HG03565 (cell line): ENCODE results near the gene C1orf50.
"Not testable (repeated sequence)": the region's sequence is repeated elsewhere in the genome, so short reads cannot be mapped to it uniquely, and the experiment has no call there.

ENCODE experiments used
- ATAC-seq: cut with Tn5 transposase; IDR thresholded peaks from one replicate; pipeline ENCODE4 v1.9.1; 2021; ENCODE audit warnings: mild to moderate bottlenecking, moderate library complexity; ENCODE audit not compliant: unreplicated experiment

Gene C1orf50

GRCh38 chr1:42766741-42767509 lies at the start of gene C1orf50, which contains the start of gene P3H1:
Gene C1orf50, plus strand, starts transcription at chr1:42767249. Its CDS starts 63 bp downstream, at chr1:42767312.
Gene P3H1, minus strand, starts transcription at chr1:42767028. Its CDS starts 57 bp downstream, at chr1:42766971.
- ATAC-seq: peak; percentile 82

- ATAC-seq: no peak
These were observed 46.2 kb upstream of the C1orf50 start for GRCh38 chr1:42720868-42721267.

- no peak for ATAC-seq
These were observed 45.1 kb upstream of the C1orf50 start for GRCh38 chr1:42721926-42722325.

DNA sequence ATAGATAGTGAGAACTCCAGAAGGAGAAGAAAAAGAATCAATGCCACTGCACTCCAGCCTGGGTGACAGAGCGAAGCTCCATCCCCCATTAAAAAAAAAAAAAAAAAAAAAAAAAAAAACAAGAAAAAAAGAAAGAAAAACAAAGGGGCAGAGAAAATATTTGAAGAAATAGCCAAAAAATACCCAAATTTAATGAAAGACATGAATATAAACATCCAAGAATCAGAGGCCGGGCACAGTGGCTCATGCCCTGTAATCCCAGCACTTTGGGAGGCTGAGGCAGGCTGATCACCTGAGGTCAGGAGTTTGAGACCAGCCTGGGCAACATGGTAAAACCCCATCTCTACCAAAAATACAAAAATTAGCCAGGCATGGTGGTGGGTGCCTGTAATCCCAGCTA lies 44.6 kb upstream of the C1orf50 start:
- not testable (repeated sequence) for ATAC-seq

DNA sequence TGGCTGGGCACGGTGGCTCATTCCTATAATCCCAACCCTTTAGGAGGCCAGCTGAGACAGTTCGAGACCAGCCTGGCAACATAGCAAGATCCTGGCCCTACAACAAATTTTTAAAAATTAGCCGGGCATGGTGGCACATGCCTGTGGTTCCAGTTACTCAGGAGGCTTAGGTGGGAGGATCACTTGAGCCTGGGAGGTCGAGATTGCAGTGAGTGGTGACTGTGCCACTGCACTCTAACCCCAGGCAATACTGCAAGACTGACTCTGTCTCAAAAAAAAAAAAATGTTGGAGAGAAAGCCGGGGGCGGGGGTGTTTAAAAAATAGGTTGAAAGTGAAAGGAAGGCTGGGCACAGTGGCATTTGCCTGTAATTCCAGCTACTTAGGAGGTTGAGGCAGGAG lies 43.5 kb upstream of the C1orf50 start:
- ATAC-seq: no peak

DNA sequence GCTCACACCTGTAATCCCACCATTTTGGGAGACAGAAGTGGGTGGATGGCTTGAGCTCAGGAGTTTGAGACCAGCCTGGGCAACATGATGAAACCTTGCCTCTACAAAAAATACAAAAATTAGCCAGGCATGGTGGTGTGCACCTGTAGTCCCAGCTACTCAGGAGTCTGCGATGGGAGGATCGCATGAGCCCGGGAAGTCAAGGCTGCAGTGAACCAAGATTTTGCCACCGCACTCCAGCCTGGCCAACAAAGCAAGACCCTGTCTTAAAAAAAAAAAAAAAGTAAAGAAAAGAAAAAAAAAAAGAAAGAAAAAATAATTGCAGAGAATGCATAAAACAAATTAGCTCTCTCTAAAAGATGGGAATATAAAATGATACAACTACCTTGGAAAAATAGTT lies 41.2 kb upstream of the C1orf50 start:
- not testable (repeated sequence) for ATAC-seq

DNA sequence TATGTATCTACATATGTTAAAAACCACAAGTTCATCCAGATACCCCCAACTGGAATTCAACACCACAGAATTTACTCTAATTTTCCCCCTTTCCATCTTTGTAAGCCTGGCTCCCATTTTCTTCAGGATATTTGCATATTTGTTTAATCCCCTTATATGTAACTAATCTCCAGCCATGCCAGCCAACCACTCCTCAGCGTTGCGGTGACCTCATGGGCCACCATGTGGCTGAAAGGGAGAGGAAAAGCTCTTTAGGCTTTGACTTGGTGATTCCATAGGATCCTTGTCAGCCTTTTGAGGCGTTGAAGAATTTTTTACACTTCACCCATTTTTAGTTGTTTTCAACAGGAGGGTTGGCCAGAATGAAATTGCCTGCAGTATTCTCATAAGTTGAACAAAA lies 37.0 kb upstream of the C1orf50 start:
- no peak for ATAC-seq

DNA sequence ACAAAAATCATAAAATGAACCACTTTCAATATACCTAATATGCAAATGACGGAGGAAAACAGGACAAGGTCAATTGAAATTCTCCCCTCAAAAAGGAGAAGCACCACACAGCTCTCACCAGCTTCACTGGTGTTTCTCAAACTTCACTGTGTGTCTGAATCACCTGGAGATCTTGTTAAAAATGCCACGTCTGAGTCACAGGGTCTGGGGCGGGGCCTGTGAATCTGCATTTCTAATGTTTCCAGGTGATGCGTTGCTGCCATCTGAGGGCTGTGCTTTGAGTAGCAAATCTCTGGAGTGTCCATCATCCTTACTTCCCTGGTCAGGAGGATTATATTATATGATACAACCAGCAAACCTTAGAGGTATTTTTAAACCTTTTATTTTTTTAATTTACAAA lies 36.1 kb upstream of the C1orf50 start:
- ATAC-seq: no peak

- no peak for ATAC-seq
These were observed 35.5 kb upstream of the C1orf50 start for GRCh38 chr1:42731585-42731984.

DNA sequence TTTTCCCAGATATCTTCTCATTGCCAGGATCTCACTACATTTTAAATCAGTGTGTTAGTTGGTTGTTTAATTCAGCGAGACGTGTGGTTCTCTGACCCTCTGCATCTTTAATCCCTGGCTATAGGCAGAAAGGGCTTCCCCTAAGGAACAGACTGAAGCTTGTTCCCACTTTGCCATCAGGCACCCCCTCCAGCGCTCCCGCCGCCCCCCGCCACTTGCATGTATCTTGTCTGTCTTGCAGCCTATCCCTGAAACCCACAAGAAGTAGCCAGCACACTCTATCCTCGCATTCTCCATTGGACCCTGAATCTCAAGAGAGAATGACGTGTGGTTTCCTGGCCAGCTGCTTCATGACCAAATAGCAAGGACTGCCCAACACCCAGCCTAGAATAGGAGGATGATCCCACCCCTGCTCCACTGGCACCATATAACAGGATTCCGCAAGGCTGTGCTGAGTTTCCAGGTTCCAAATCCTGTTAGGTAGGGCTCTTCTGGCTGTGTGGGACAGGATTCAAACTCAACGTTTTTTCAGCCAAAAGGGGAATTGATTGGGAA lies 34.8 kb upstream of the C1orf50 start:
- ATAC-seq: no peak

- no peak for ATAC-seq
These were observed 33.4 kb upstream of the C1orf50 start for GRCh38 chr1:42733415-42734200.

GRCh38 chr1:42734201-42735035 lies 32.6 kb upstream of the C1orf50 start:
- no peak for ATAC-seq

DNA sequence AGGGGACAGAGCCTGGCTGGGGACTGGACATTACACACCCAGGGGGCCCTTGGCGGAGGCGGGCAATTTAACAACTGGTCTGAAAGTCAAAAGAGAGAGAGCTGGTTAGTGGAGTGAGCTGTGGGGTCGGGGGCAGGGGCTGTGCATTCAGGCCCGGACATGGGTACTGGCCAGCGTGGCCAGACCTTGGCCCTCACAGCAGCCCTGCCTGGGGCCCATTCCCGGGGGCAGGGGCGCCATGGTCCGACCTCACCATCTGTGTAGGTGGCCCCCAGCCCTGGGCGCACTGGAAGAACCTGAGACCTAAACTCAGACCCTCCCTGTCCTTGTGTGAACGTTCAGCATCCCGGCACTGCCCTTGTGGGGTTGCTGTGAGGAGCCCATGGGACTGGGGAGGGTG lies 32.0 kb upstream of the C1orf50 start:
- ATAC-seq: no peak

DNA sequence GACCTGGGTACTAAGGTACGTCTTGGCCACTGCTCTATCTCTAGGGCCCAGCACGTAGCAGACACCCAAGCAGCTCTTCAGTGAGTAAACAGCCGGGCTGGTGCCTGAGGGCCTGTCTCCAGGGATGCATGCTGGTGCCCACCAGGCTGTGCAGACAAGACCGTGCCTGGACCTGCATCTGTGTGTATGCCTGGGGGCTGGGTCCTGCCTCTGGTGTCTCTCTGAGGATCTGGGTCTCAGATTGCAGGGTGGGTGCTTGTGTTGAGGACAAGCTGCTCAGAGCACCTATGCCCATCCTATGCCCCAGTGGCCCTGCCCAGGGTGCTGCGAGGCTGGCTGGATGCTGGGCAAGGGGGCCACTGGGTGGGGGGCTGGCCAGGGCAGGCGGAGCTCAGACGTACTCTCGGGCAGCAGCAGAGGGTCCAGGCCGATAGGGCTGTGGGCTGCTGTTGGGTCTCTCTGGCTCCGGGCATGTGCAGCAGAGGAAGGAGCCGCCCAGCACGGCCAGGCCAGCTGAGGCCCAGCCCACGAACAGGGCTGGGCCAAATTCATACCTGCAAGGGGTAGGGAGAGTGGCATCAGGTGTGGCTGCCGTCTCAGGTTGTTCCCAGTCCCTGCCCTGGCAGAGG lies 31.5 kb upstream of the C1orf50 start:
- no peak for ATAC-seq

- ATAC-seq: no peak
These were observed 30.9 kb upstream of the C1orf50 start for GRCh38 chr1:42736152-42736551.

GRCh38 chr1:42736571-42737200 lies 30.4 kb upstream of the C1orf50 start:
- no peak for ATAC-seq

DNA sequence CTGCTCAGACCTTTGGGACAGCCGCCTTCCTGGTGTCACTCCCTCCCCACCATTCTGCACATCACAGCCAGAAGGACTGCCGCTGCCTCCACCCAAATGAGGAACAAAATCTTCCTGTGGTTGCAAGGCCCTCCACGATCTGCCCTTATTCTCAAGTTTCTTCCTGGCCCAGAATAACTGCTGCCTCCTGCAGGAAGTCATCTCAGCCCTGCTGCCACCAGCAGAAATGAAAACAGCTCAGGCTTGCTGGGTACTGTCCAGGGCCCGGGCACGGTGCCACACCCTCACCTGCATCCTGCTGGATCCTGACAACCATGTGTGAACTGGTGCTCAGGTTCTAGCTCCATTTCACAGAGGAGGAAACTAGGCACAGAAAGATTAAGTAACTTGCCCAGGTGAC lies 29.8 kb upstream of the C1orf50 start:
- ATAC-seq: no peak

DNA sequence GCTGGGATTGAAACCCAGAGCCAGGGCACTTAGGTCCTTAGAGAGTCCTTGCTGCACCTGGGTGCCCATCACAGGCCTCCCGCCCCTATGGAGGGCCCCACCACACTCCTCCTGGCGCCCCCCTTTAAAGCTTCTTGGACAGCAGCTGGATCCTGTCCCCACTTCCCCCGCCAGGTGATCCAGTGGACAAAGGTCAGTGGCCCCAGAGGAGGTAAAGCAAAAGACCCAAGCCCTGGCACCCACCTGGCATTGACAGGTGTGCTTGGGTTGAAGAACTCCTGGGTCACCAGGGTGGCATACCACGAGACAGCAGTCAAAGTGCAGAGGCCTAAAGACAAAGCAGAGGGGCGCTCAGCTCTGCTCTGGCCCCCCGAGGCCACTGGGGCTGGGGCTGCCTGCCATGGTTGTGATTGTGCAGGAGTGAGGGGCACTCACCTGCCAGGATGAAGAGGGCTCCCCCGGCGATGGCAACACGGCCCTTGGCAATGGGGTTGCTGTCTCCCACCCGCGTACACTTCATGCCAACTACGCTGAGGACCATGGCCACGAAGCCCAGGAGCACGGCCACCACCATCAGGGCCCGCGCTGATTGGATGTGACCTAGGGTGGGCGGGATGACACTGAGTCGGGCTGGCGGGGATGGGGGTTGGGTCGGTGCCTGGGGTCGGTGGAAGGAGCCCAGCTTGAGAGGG lies 28.9 kb upstream of the C1orf50 start:
- ATAC-seq: no peak

GRCh38 chr1:42738678-42739226 lies 28.3 kb upstream of the C1orf50 start:
- ATAC-seq: no peak
